ENCODE measurements around the gene ATP6V1B1. TPM values are rescaled to one million over a fixed set of nuclear protein-coding genes. Genes with fewer than 3 reads are reported as not detected.

ATP6V1B1 gene
- total RNA-seq, 1 experiment from 2014 or later: not detected

GRCh38 chr2:70988151-70988550, 52.5 kb downstream of the ATP6V1B1 start (continued):
- TF ChIP-seq AR (CRISPR knock-in tag; IDR thresholded peaks at IDR 0.05) (no peak), FOXP4 (CRISPR knock-in tag; IDR thresholded peaks at IDR 0.05) (no peak), ZNF396 (CRISPR knock-in tag; IDR thresholded peaks at IDR 0.05; ENCODE audit: borderline replicate concordance) (no peak), AFF4 (CRISPR knock-in tag; IDR thresholded peaks at IDR 0.05; ENCODE audit: borderline replicate concordance) (no peak), NR2C2 (CRISPR knock-in tag; IDR thresholded peaks at IDR 0.05) (no peak), PRDM15 (CRISPR knock-in tag; IDR thresholded peaks at IDR 0.05) (no peak), ZNF512 (CRISPR knock-in tag; IDR thresholded peaks at IDR 0.05; ENCODE audit: borderline replicate concordance) (no peak), ZNF532 (CRISPR knock-in tag; IDR thresholded peaks at IDR 0.05; ENCODE audit: borderline replicate concordance) (no peak), MXD4 (CRISPR knock-in tag; IDR thresholded peaks at IDR 0.05; ENCODE audit: borderline replicate concordance) (no peak), CDX4 (CRISPR knock-in tag; IDR thresholded peaks at IDR 0.05; ENCODE audit: borderline replicate concordance) (no peak), SMAD3 (CRISPR knock-in tag; IDR thresholded peaks at IDR 0.05; ENCODE audit: borderline replicate concordance) (no peak), SOX15 (CRISPR knock-in tag; IDR thresholded peaks at IDR 0.05) (no peak), SMAD4 (CRISPR knock-in tag; IDR thresholded peaks at IDR 0.05) (no peak)
